Keratinocyte (primary cell): Measurements from ENCODE around the gene EIF5B. TPM values are rescaled to one million over a fixed set of nuclear protein-coding genes. Genes with fewer than 3 reads are reported as not detected.
"Not testable (repeated sequence)": the region's sequence is repeated elsewhere in the genome, so short reads cannot be mapped to it uniquely, and the experiment has no call there.

ENCODE experiments used
- DNase-seq: peaks from one replicate; pipeline ENCODE4 v3.0.0-alpha.2; 2011; ENCODE audit warnings: low read depth, missing footprints, low spot score
- FAIRE-seq: peaks from 2 replicates; lab custom pipeline; 2011; peaks lifted over from hg19 to GRCh38; lab: Jason Lieb, UNC
- H2AFZ ChIP-seq: 2 replicates; pipeline ENCODE4 v1.6.0; 2012; ENCODE audit warnings: low read length, control low read depth, inconsistent platforms; ENCODE audit not compliant: control insufficient read depth
- H3K27ac ChIP-seq: 2 replicates; pipeline ENCODE4 v1.5.1; 2011; ENCODE audit warnings: low read length; ENCODE audit not compliant: control insufficient read depth, insufficient read depth
- H3K27me3 ChIP-seq: 3 replicates; pipeline ENCODE4 v1.6.0; 2011; ENCODE audit warnings: low read length; ENCODE audit not compliant: control insufficient read depth, insufficient read depth; ENCODE audit errors: extremely low read depth
- H3K36me3 ChIP-seq, 2 experiments: 2 replicates in 1 of 2; 3 replicates in 1 of 2; pipeline ENCODE4 v1.5.1; 2011; ENCODE audit warnings: low read length in 2 of 2, mild to moderate bottlenecking in 1 of 2; ENCODE audit not compliant: control insufficient read depth in 2 of 2, insufficient read depth in 2 of 2; ENCODE audit errors: extremely low read depth in 1 of 2
- H3K4me1 ChIP-seq: 3 replicates; pipeline ENCODE4 v1.5.1; 2011; ENCODE audit warnings: low read length; ENCODE audit not compliant: control insufficient read depth, insufficient read depth; ENCODE audit errors: extremely low read depth
- H3K4me2 ChIP-seq: 3 replicates; pipeline ENCODE4 v1.6.0; 2011; ENCODE audit warnings: low read depth, low read length; ENCODE audit not compliant: control insufficient read depth, insufficient read depth; ENCODE audit errors: extremely low read depth
- H3K4me3 ChIP-seq, 3 experiments: fragments of 200-600 bp in 1 of 3; sonication (generic) in 1 of 3; 2 replicates in 2 of 3; 3 replicates in 1 of 3; pipeline ENCODE4 v1.5.1; 2011 to 2016; ENCODE audit warnings: low read length in 3 of 3, mild to moderate bottlenecking in 3 of 3, control low read depth in 2 of 3, inconsistent platforms in 1 of 3, low read depth in 1 of 3, mixed read lengths in 1 of 3, mixed run types in 1 of 3, moderate library complexity in 1 of 3; ENCODE audit not compliant: control insufficient read depth in 2 of 3, insufficient read depth in 2 of 3; ENCODE audit errors: extremely low read depth in 1 of 3
- H3K79me2 ChIP-seq: 2 replicates; pipeline ENCODE4 v1.6.0; 2012; ENCODE audit warnings: low read length; ENCODE audit not compliant: control insufficient read depth, insufficient read depth
- H3K9ac ChIP-seq: 3 replicates; pipeline ENCODE4 v1.6.0; 2011; ENCODE audit warnings: low read length; ENCODE audit not compliant: control insufficient read depth, insufficient read depth; ENCODE audit errors: extremely low read depth
- H3K9me1 ChIP-seq: 3 replicates; pipeline ENCODE4 v1.6.0; 2011; ENCODE audit warnings: low read length; ENCODE audit not compliant: control insufficient read depth, insufficient read depth; ENCODE audit errors: extremely low read depth
- H3K9me3 ChIP-seq: 2 replicates; pipeline ENCODE4 v1.5.1; 2012; ENCODE audit warnings: low read depth, low read length; ENCODE audit not compliant: control insufficient read depth
- H4K20me1 ChIP-seq: 3 replicates; pipeline ENCODE4 v1.6.0; 2011; ENCODE audit warnings: low read length; ENCODE audit not compliant: control insufficient read depth, insufficient read depth; ENCODE audit errors: extremely low read depth
- CTCF ChIP-seq, 3 experiments: IDR thresholded peaks in 1 of 3; conservative IDR thresholded peaks in 1 of 3; optimal IDR thresholded peaks in 1 of 3; 2 replicates in 2 of 3; 3 replicates in 1 of 3; pipeline versions ENCODE3 to v1.5.1; 2011; ENCODE audit warnings: low read length in 3 of 3, mild to moderate bottlenecking in 3 of 3, moderate library complexity in 2 of 3, control low read depth in 1 of 3, inconsistent platforms in 1 of 3; ENCODE audit not compliant: insufficient read depth in 2 of 3; ENCODE audit errors: extremely low read depth in 1 of 3
- EZH2 ChIP-seq: IDR thresholded peaks from one replicate; pipeline ENCODE4 v1.6.1; 2012; ENCODE audit warnings: inconsistent platforms, mild to moderate bottlenecking, low read length, moderate library complexity
- dilution Hi-C: fragments of 300-500 bp; cut with MboI; formaldehyde crosslinking; loops from one replicate; pipeline ENCODE4 v1.7.0; 2020; ENCODE audit warnings: low sequenced_read_pairs; ENCODE audit not compliant: extremely low pct_ligation_motif_present
- polyA plus RNA-seq, 5 experiments: library from polyadenylated mRNA; depleted of rRNA in 3 of 5; stranded (reverse) in 3 of 5; stranded (forward) in 1 of 5; unstranded in 1 of 5; fragments of >200 nt; gene quantifications; 1 replicate in 1 of 5; 2 replicates in 3 of 5; 3 replicates in 1 of 5; pipeline versions ENCODE4 v1.2.1 to v1.2.3, GENCODE V29; 2011 to 2012; ENCODE audit warnings: missing spikeins in 2 of 5, low read depth in 1 of 5, low replicate concordance in 1 of 5

EIF5B gene
- polyA plus RNA-seq, 1 donor (not counting 4 experiments of a cell fraction or from before 2014, with no cell fraction given): 32.6 TPM

- dilution Hi-C loops: no loop called here
These were observed 28.5 kb downstream of the EIF5B start for GRCh38 chr2:99365661-99366060.

DNA sequence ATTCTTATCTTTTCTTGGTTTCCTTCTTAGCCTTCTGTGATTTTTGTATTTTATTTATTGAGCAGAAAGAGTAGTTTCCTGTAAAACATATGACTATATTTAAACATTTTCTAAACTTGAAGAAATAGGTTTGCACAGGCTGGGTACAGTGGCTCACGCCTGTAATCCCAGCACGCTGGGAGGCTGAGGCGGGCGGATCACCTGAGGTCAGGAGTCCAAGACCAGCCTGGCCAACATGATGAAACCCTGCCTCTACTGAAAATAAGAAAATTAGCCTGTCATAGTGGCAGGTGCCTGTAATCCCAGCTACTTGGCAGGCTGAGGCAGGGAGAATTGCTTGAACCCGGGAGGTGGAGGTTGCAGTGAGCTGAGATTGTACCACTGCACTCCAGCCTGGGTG lies 31.7 kb downstream of the EIF5B start:
- H4K20me1 ChIP-seq, H3K4me3 ChIP-seq, H3K4me2 ChIP-seq, dilution Hi-C loops, H3K9ac ChIP-seq, H3K27me3 ChIP-seq, H2AFZ ChIP-seq, H3K79me2 ChIP-seq, H3K9me1 ChIP-seq, DNase-seq, H3K4me1 ChIP-seq, H3K9me3 ChIP-seq, FAIRE-seq, H3K27ac ChIP-seq: not testable (repeated sequence)
- H3K36me3 ChIP-seq: peaks cover 19 to 30% of the 10 kb centered on the region in 2 experiments

More at GRCh38 chr2:99365661-99366060, 28.5 kb downstream of the EIF5B start:
- Histone ChIP-seq H3K4me3 (no peak overlapping the region), H3K9ac (no peak overlapping the region), H3K9me1 (no peaks in the 10 kb centered on the region), H3K9me3 (no peaks in the 10 kb centered on the region), H3K4me1 (no peaks in the 10 kb centered on the region), H4K20me1 (no peaks in the 10 kb centered on the region), H3K27ac (no peak overlapping the region), H3K36me3 (peaks cover 22 to 31% of the 10 kb centered on the region in 2 experiments), H3K27me3 (no peaks in the 10 kb centered on the region), H2AFZ (no peak overlapping the region), H3K4me2 (no peak overlapping the region), H3K79me2 (peaks cover 1% of the 10 kb centered on the region)
- DNase-seq (no peak), FAIRE-seq (no peak)
- no peak for TF ChIP-seq EZH2
- TF ChIP-seq CTCF (optimal IDR thresholded peaks at IDR 0.05 in 1 of 3, IDR thresholded peaks at IDR 0.05 in 1 of 3, conservative IDR thresholded peaks at IDR 0.05 in 1 of 3; ENCODE audit: extremely low read depth in 1 of 3, insufficient read depth in 2 of 3, low read length in 3 of 3): no peak

- Histone ChIP-seq H3K36me3 (peaks cover 12 to 23% of the 10 kb centered on the region in 2 experiments), H3K79me2 (no peaks in the 10 kb centered on the region), H3K9ac (no peak overlapping the region), H3K27ac (no peak overlapping the region), H4K20me1 (no peaks in the 10 kb centered on the region), H2AFZ (no peak overlapping the region), H3K4me1 (no peaks in the 10 kb centered on the region), H3K9me1 (no peaks in the 10 kb centered on the region), H3K27me3 (no peaks in the 10 kb centered on the region), H3K4me2 (no peak overlapping the region), H3K4me3 (no peak overlapping the region), H3K9me3 (no peaks in the 10 kb centered on the region)
- DNase-seq (no peak), FAIRE-seq (no peak)
- no peak for TF ChIP-seq EZH2
- TF ChIP-seq CTCF (optimal IDR thresholded peaks at IDR 0.05 in 1 of 3, IDR thresholded peaks at IDR 0.05 in 1 of 3, conservative IDR thresholded peaks at IDR 0.05 in 1 of 3; ENCODE audit: extremely low read depth in 1 of 3, insufficient read depth in 2 of 3, low read length in 3 of 3): no peak
- dilution Hi-C loops: no loop called here
These were observed 36.0 kb downstream of the EIF5B start for GRCh38 chr2:99373144-99373543.
